PFSK-1 (cell line): ENCODE data around the gene ARAP1.

ENCODE experiments used
- POLR2AphosphoS5 ChIP-seq: IDR thresholded peaks from 2 replicates; pipeline ENCODE4 v1.6.1; 2012; ENCODE audit warnings: low read depth, mild to moderate bottlenecking, control low read depth, low read length, moderate library complexity
- REST ChIP-seq, 2 experiments: IDR thresholded peaks; 2 replicates each; pipeline versions ENCODE4 v1.6.1 to v1.8.0; 2011 to 2012; ENCODE audit warnings: low read depth in 2 of 2, low read length in 2 of 2, control low read depth in 1 of 2, inconsistent platforms in 1 of 2, mild to moderate bottlenecking in 1 of 2, moderate library complexity in 1 of 2; ENCODE audit not compliant: insufficient read depth in 1 of 2
- TAF1 ChIP-seq: IDR thresholded peaks from 2 replicates; pipeline ENCODE4 v1.6.1; 2012; ENCODE audit warnings: low read length, control low read depth, borderline replicate concordance; ENCODE audit not compliant: insufficient read depth

DNA sequence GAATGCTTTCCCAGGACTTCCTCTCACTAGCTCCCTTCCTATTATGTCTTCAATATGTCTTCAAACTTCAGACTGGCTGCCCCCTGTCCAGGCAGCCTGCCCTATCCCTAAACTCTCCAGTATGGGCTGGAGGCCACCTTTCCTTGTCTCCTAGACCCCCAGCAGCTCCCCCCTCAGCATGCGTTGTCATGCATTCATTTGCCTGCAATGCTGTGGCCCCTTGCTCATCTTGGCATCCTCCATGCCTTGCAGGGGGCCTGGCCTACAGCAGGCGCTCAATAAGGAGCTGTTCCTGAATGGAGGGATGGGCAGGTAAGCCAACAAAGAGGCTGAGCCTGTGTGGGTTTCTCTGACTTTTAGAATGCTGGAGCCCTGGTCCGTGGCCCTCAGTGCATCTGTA is 16.4 kb upstream of the ARAP1 start:
- no peak for TF ChIP-seq REST (IDR thresholded peaks at IDR 0.05; ENCODE audit: insufficient read depth in 1 of 2, low read depth in 2 of 2, low read length in 2 of 2)
- no peak for TF ChIP-seq POLR2AphosphoS5
- TF ChIP-seq TAF1 = no peak
